HCT116 (cell line): Measurements from ENCODE around the gene HNRNPK. TPM values are rescaled to one million over a fixed set of nuclear protein-coding genes. Genes with fewer than 3 reads are reported as not detected.

Experiments used
- ATAC-seq: fragments of 200-7000 bp; cut with Tn5 transposase; 2 replicates; pipeline ENCODE4 v1.9.1; 2020; ENCODE audit warnings: mild to moderate bottlenecking, moderate library complexity
- BruUV-seq: library from RNA; stranded (reverse); fragments of 400-500 nt; replicated peaks from 2 replicates; lab custom pipeline; 2021; lab: Mats Ljungman, UMichigan
- CTCF ChIA-PET: fragments of 300-600 bp; sonication (Branson Sonifier 250); formaldehyde crosslinking; loops from one replicate; lab custom pipeline; 2021; ENCODE audit warnings: antibody characterized with exemption; lab: Charles Lee
- POLR2A ChIA-PET: fragments of 300-600, 350-600 bp; sonication (Branson Sonifier 250); formaldehyde crosslinking; loops from one replicate; lab custom pipeline; 2021; ENCODE audit warnings: antibody characterized with exemption; lab: Charles Lee
- RAD21 ChIA-PET, 2 experiments: fragments of 300-600 bp; sonication (Branson Sonifier 250); formaldehyde crosslinking; loops; one replicate each; lab custom pipeline; 2023; ENCODE audit warnings: low total read pairs in 2 of 2; ENCODE audit not compliant: uncharacterized antibody in 2 of 2, unreplicated experiment in 2 of 2, low non-redundant PET in 1 of 2; lab: Charles Lee
- DNase-seq: peaks from one replicate; pipeline ENCODE4 v3.0.0-alpha.2; 2010; ENCODE audit warnings: low read depth, low spot score
- H2AFZ ChIP-seq: fragments of 200-600 bp; shearing (Covaris generic), sonication (generic); 2 replicates; pipeline ENCODE4 v1.6.1; 2017; ENCODE audit warnings: low read depth, mixed run types, mixed read lengths, antibody characterized with exemption, low read length; ENCODE audit not compliant: poor library complexity, severe bottlenecking
- H3K27ac ChIP-seq: 2 replicates; pipeline ENCODE4 v1.5.1; 2012; ENCODE audit warnings: low read depth, low read length
- H3K27me3 ChIP-seq: fragments of 200-600 bp; sonication (generic); 2 replicates; pipeline ENCODE4 v1.6.1; 2016; ENCODE audit warnings: mixed run types, low read length, mixed read lengths; ENCODE audit not compliant: insufficient read depth
- H3K36me3 ChIP-seq, 2 experiments: fragments of 200-500 bp in 1 of 2; fragments of 200-600 bp in 1 of 2; sonication (Bioruptor generic) in 1 of 2; sonication (generic) in 1 of 2; 2 replicates each; pipeline versions ENCODE4 v1.5.1 to v1.6.1; 2014 to 2016; ENCODE audit warnings: low read length in 2 of 2, inconsistent platforms in 1 of 2, mixed read lengths in 1 of 2, mixed run types in 1 of 2; ENCODE audit not compliant: insufficient read depth in 2 of 2, control insufficient read depth in 1 of 2
- H3K4me1 ChIP-seq, 2 experiments: fragments of 200-600 bp in 1 of 2; sonication (generic) in 1 of 2; 2 replicates each; pipeline versions ENCODE4 v1.5.1 to v1.6.1; 2012 to 2017; ENCODE audit warnings: low read length in 2 of 2, inconsistent platforms in 1 of 2, mild to moderate bottlenecking in 1 of 2, mixed read lengths in 1 of 2, mixed run types in 1 of 2, moderate library complexity in 1 of 2; ENCODE audit not compliant: insufficient read depth in 2 of 2, control insufficient read depth in 1 of 2
- H3K4me2 ChIP-seq: fragments of 200-600 bp; sonication (generic); 2 replicates; pipeline ENCODE4 v1.6.1; 2017; ENCODE audit warnings: mixed run types, low read length, mixed read lengths
- H3K4me3 ChIP-seq, 2 experiments: fragments of 200-600 bp in 1 of 2; sonication (generic) in 1 of 2; replicated peaks in 1 of 2; 2 replicates each; pipeline ENCODE4 v1.5.1; 2011 to 2016; ENCODE audit warnings: low read length in 2 of 2, control low read depth in 1 of 2, low read depth in 1 of 2, mild to moderate bottlenecking in 1 of 2, mixed read lengths in 1 of 2, mixed run types in 1 of 2
- H3K79me2 ChIP-seq: fragments of 200-600 bp; sonication (generic); 2 replicates; pipeline ENCODE4 v1.6.1; 2017; ENCODE audit warnings: mild to moderate bottlenecking, mixed run types, low read length, moderate library complexity, mixed read lengths; ENCODE audit not compliant: insufficient read depth
- H3K9ac ChIP-seq: fragments of 200-600 bp; sonication (generic); 2 replicates; pipeline ENCODE4 v1.6.1; 2016; ENCODE audit warnings: low read length, mixed read lengths
- H3K9me2 ChIP-seq: fragments of 200-600 bp; sonication (generic), shearing (Covaris generic); 2 replicates; pipeline ENCODE4 v1.6.1; 2017; ENCODE audit warnings: mixed run types, mild to moderate bottlenecking, moderate library complexity; ENCODE audit not compliant: insufficient read depth
- H3K9me3 ChIP-seq, 2 experiments: fragments of 200-500 bp in 1 of 2; fragments of 200-600 bp in 1 of 2; sonication (Bioruptor generic) in 1 of 2; sonication (generic) in 1 of 2; 2 replicates each; pipeline ENCODE4 v1.6.1; 2014 to 2017; ENCODE audit warnings: low read length in 2 of 2, mixed read lengths in 2 of 2, inconsistent platforms in 1 of 2, low read depth in 1 of 2, mild to moderate bottlenecking in 1 of 2, mixed run types in 1 of 2, moderate library complexity in 1 of 2; ENCODE audit not compliant: control insufficient read depth in 1 of 2, insufficient read depth in 1 of 2
- H4K20me1 ChIP-seq: fragments of 200-600 bp; sonication (generic), shearing (Covaris generic); 2 replicates; pipeline ENCODE4 v1.6.1; 2017; ENCODE audit warnings: mixed run types, mild to moderate bottlenecking, moderate library complexity; ENCODE audit not compliant: insufficient read depth
- CBX3 ChIP-seq: IDR thresholded peaks from 2 replicates; pipeline ENCODE4 v1.6.1; 2012; ENCODE audit warnings: low read depth
- ELF1 ChIP-seq: IDR thresholded peaks from 2 replicates; pipeline ENCODE4 v1.6.1; 2012; ENCODE audit warnings: low read depth, borderline replicate concordance
- EZH2phosphoT487 ChIP-seq: fragments of 200-600 bp; IDR thresholded peaks from 2 replicates; pipeline ENCODE4 v1.6.1; 2018; ENCODE audit warnings: antibody characterized with exemption, borderline replicate concordance
- MAX ChIP-seq: IDR thresholded peaks from 2 replicates; pipeline ENCODE4 v1.6.1; 2012
- POLR2A ChIP-seq: IDR thresholded peaks from 2 replicates; pipeline ENCODE4 v1.7.0; 2011; ENCODE audit warnings: borderline replicate concordance; ENCODE audit not compliant: insufficient read depth, insufficient read length; ENCODE audit errors: extremely low read depth
- POLR2AphosphoS5 ChIP-seq: IDR thresholded peaks from 2 replicates; pipeline ENCODE4 v1.6.1; 2011; ENCODE audit warnings: mild to moderate bottlenecking, low read depth, low read length, moderate library complexity
- RAD21 ChIP-seq: IDR thresholded peaks from 2 replicates; pipeline ENCODE4 v1.6.1; 2012; ENCODE audit warnings: low read depth, mild to moderate bottlenecking
- SP1 ChIP-seq: IDR thresholded peaks from 2 replicates; pipeline ENCODE4 v1.6.1; 2012; ENCODE audit warnings: low read depth
- SRF ChIP-seq: IDR thresholded peaks from 2 replicates; pipeline ENCODE4 v1.6.1; 2012; ENCODE audit warnings: low read depth
- TCF7L2 ChIP-seq: IDR thresholded peaks from 2 replicates; pipeline ENCODE4 v1.7.0; 2011; ENCODE audit warnings: borderline replicate concordance, inconsistent platforms; ENCODE audit not compliant: insufficient read depth, insufficient read length; ENCODE audit errors: extremely low read depth
- ZBTB33 ChIP-seq: IDR thresholded peaks from 2 replicates; pipeline ENCODE4 v1.6.1; 2011; ENCODE audit warnings: mild to moderate bottlenecking, low read length, moderate library complexity; ENCODE audit not compliant: insufficient replicate concordance; ENCODE audit errors: extremely low read depth
- ZNF274 ChIP-seq: fragments of 200-500 bp; sonication (Bioruptor generic); IDR thresholded peaks from 2 replicates; pipeline ENCODE4 v1.6.1; 2014; ENCODE audit warnings: mild to moderate bottlenecking, low read depth, low read length, inconsistent platforms
- intact Hi-C: fragments of 100-400 bp; cut with micrococcal nuclease; formaldehyde crosslinking; loops from 2 replicates; pipeline ENCODE4 v1.10.0; 2022
- total RNA-seq: library from RNA; stranded (reverse); gene quantifications from one replicate; pipeline ENCODE4 v1.2.1, GENCODE V29; 2021; ENCODE audit not compliant: unreplicated experiment

The HNRNPK gene
- total RNA-seq, 1 experiment from 2014 or later, result 624 TPM

GRCh38 chr9:83940590-83941303, 39.3 kb downstream of the HNRNPK start:
- POLR2A ChIA-PET, result no interaction called here
- 0 out of 4 replicates have a peak, but pooled peaks cover 0 to 2% of the 10 kb centered on the region in 2 experiments for H3K4me1 ChIP-seq
- no peaks in the 10 kb centered on the region for H3K9me2 ChIP-seq
- RAD21 ChIA-PET, result no interaction called here
- intact Hi-C loops, result no loop called here
- TF ChIP-seq ELF1 (no peak), ZNF274 (no peak), POLR2A (no peak), TCF7L2 (no peak), CBX3 (no peak), EZH2phosphoT487 (no peak), RAD21 (no peak), SRF (no peak), SP1 (no peak), POLR2AphosphoS5 (no peak), MAX (no peak), ZBTB33 (no peak)
- DNase-seq (no peak), ATAC-seq (no peak)
- BruUV-seq, result no TSS peak
- no peak overlapping the region for H3K27ac ChIP-seq
- no peaks in the 10 kb centered on the region for H3K36me3 ChIP-seq
- no peaks in the 10 kb centered on the region for H3K27me3 ChIP-seq
- CTCF ChIA-PET, result interaction anchor here (1.2 to 1.6 kb wide), 2 partner anchors 320 kb away, joined by 6 read pairs; no protein-coding TSS in a partner anchor
- H3K4me3 ChIP-seq, result no peak overlapping the region
- H3K79me2 ChIP-seq, result no peaks in the 10 kb centered on the region
- no peak overlapping the region for H3K4me2 ChIP-seq
- no peak overlapping the region for H2AFZ ChIP-seq
- no peak overlapping the region for H3K9ac ChIP-seq
- H4K20me1 ChIP-seq, result no peaks in the 10 kb centered on the region
- H3K9me3 ChIP-seq, result no peaks in the 10 kb centered on the region
